Liver (tissue), 3 donors: ENCODE results near the gene ANKRD27.

ENCODE experiments used
- CTCF ChIP-seq: fragments of 150-350 bp; IDR thresholded peaks from 2 replicates; pipeline ENCODE4 v1.5.1; 2017; ENCODE audit warnings: improper control_type of control experiment, low read depth, low read length; ENCODE audit not compliant: missing input control
- EGR1 ChIP-seq, 2 donors: IDR thresholded peaks; 2 replicates each; pipeline ENCODE4 v1.6.1; 2016 to 2018; ENCODE audit warnings: antibody characterized with exemption in 2 of 2, low read depth in 2 of 2
- FOXA1 ChIP-seq: IDR thresholded peaks from 2 replicates; pipeline ENCODE4 v1.6.1; 2016; ENCODE audit warnings: antibody characterized with exemption
- JUND ChIP-seq, 2 donors: IDR thresholded peaks; 2 replicates each; pipeline ENCODE4 v1.6.1; 2016; ENCODE audit warnings: antibody characterized with exemption in 2 of 2
- MAX ChIP-seq: IDR thresholded peaks from 2 replicates; pipeline ENCODE4 v1.6.1; 2016; ENCODE audit warnings: antibody characterized with exemption
- RAD21 ChIP-seq, 2 donors: IDR thresholded peaks; 2 replicates each; pipeline ENCODE4 v1.6.1; 2016; ENCODE audit warnings: antibody characterized with exemption in 2 of 2, mild to moderate bottlenecking in 2 of 2
- REST ChIP-seq: IDR thresholded peaks from 2 replicates; pipeline ENCODE4 v1.6.1; 2016; ENCODE audit warnings: antibody characterized with exemption, mild to moderate bottlenecking
- TAF1 ChIP-seq: conservative IDR thresholded peaks from 2 replicates; pipeline ENCODE4 v1.6.1; 2016; ENCODE audit warnings: antibody characterized with exemption, mild to moderate bottlenecking
- donor health status: healthy.
- donor health status: healthy.

GRCh38 chr19:32672841-32673240 lies 2.1 kb downstream of the ANKRD27 start:
- no peak for TF ChIP-seq JUND (IDR thresholded peaks at IDR 0.05)
- no peak for TF ChIP-seq CTCF
- no peak for TF ChIP-seq FOXA1
- TF ChIP-seq MAX, result no peak
- TF ChIP-seq TAF1, result no peak
- TF ChIP-seq EGR1 (IDR thresholded peaks at IDR 0.05; ENCODE audit: low read depth in 2 of 2), result no peak
- no peak for TF ChIP-seq REST
- no peak for TF ChIP-seq RAD21 (IDR thresholded peaks at IDR 0.05)
